PC-3 (cell line): ENCODE measurements around the gene ANXA6. TPM values are rescaled to one million over a fixed set of nuclear protein-coding genes. Genes with fewer than 3 reads are reported as not detected.

Experiments
- ATAC-seq: fragments of 200-7000 bp; cut with Tn5 transposase; 2 replicates; pipeline ENCODE4 v1.9.1; 2020; ENCODE audit warnings: mild to moderate bottlenecking, moderate library complexity
- BruUV-seq: library from RNA; stranded (reverse); fragments of 400-500 nt; replicated peaks from 2 replicates; lab custom pipeline; 2021; lab: Mats Ljungman, UMichigan
- CTCF ChIA-PET: fragments of 300-600 bp; sonication (Branson Sonifier 250); formaldehyde crosslinking; loops from one replicate; lab custom pipeline; 2022; ENCODE audit warnings: antibody characterized with exemption; lab: Charles Lee
- POLR2A ChIA-PET: fragments of 300-600 bp; sonication (Branson Sonifier 250); formaldehyde crosslinking; loops from one replicate; lab custom pipeline; 2022; ENCODE audit warnings: antibody characterized with exemption; ENCODE audit not compliant: unreplicated experiment; lab: Charles Lee
- DNase-seq: peaks from one replicate; pipeline ENCODE4 v3.0.0-alpha.2; 2015
- H2AFZ ChIP-seq: fragments of 300-600 bp; sonication (generic); 2 replicates; pipeline ENCODE4 v1.6.0; 2016; ENCODE audit warnings: antibody characterized with exemption, low read length
- H3F3A ChIP-seq: fragments of 300-600 bp; sonication (generic); one replicate; pipeline ENCODE4 v1.6.0; 2017; ENCODE audit warnings: antibody characterized with exemption, low read length, control low read depth, mild to moderate bottlenecking; ENCODE audit not compliant: unreplicated experiment
- H3K27ac ChIP-seq: fragments of 300-600 bp; sonication (generic); 2 replicates; pipeline ENCODE4 v1.5.1; 2016; ENCODE audit warnings: mild to moderate bottlenecking, low read length
- H3K27me3 ChIP-seq: fragments of 300-600 bp; sonication (generic); 2 replicates; pipeline ENCODE4 v1.6.1; 2016; ENCODE audit warnings: low read length, mixed read lengths
- H3K36me3 ChIP-seq: fragments of 300-600 bp; sonication (generic); 2 replicates; pipeline ENCODE4 v1.6.1; 2016; ENCODE audit warnings: low read depth, mixed run types, low read length, mixed read lengths
- H3K4me1 ChIP-seq: fragments of 300-600 bp; sonication (generic); 2 replicates; pipeline ENCODE4 v1.5.1; 2016; ENCODE audit warnings: low read length; ENCODE audit not compliant: insufficient read depth
- H3K4me2 ChIP-seq: fragments of 300-600 bp; sonication (generic); 2 replicates; pipeline ENCODE4 v1.6.0; 2016; ENCODE audit warnings: low read length
- H3K4me3 ChIP-seq: fragments of 300-600 bp; sonication (generic); 2 replicates; pipeline ENCODE4 v1.5.1; 2016; ENCODE audit warnings: mild to moderate bottlenecking, low read length, mixed read lengths
- H3K79me2 ChIP-seq: fragments of 300-600 bp; sonication (generic); 2 replicates; pipeline ENCODE4 v1.6.1; 2017; ENCODE audit warnings: low read length, mixed read lengths
- H3K9ac ChIP-seq: fragments of 300-600 bp; sonication (generic); 2 replicates; pipeline ENCODE4 v1.6.0; 2016; ENCODE audit warnings: mild to moderate bottlenecking, low read length
- H3K9me2 ChIP-seq: fragments of 300-600 bp; sonication (generic); replicated peaks from 2 replicates; pipeline ENCODE4 v1.6.1; 2016; ENCODE audit warnings: mixed run types, low read length, mixed read lengths
- H3K9me3 ChIP-seq: fragments of 300-600 bp; sonication (generic); 2 replicates; pipeline ENCODE4 v1.6.1; 2016; ENCODE audit warnings: low read length, mixed read lengths
- H4K20me1 ChIP-seq: fragments of 300-600 bp; sonication (generic); 2 replicates; pipeline ENCODE4 v1.6.1; 2016; ENCODE audit warnings: low read length, mixed read lengths
- CTCF ChIP-seq: fragments of 300-600 bp; sonication (generic); conservative IDR thresholded peaks from 2 replicates; pipeline ENCODE4 v1.5.1; 2017; ENCODE audit warnings: antibody characterized with exemption, low read depth, mild to moderate bottlenecking, low read length
- EZH2 ChIP-seq: fragments of 300-600 bp; sonication (generic); IDR thresholded peaks from one replicate; pipeline ENCODE4 v1.6.1; 2017; ENCODE audit warnings: antibody characterized with exemption, mild to moderate bottlenecking, low read length; ENCODE audit not compliant: unreplicated experiment
- EZH2phosphoT487 ChIP-seq: fragments of 300-600 bp; sonication (generic); IDR thresholded peaks from 2 replicates; pipeline ENCODE4 v1.6.1; 2018; ENCODE audit warnings: mild to moderate bottlenecking, antibody characterized with exemption, low read length, borderline replicate concordance
- intact Hi-C: fragments of 100-400 bp; cut with micrococcal nuclease; formaldehyde crosslinking; loops from 2 replicates; pipeline ENCODE4 v1.9.0; 2023
- total RNA-seq: library from RNA; depleted of rRNA; stranded (reverse); fragments of >200 nt; gene quantifications from 2 replicates; pipeline ENCODE4 v1.2.3, GENCODE V29; 2014

The ANXA6 gene
- total RNA-seq, 1 experiment from 2014 or later = 122 TPM

GRCh38 chr5:151191661-151192060 lies 34.1 kb upstream of the ANXA6 start:
- Histone ChIP-seq H2AFZ (no peak overlapping the region), H3K36me3 (peaks cover 10% of the 10 kb centered on the region; the same call in 1 of the 2 replicates), H4K20me1 (no peaks in the 10 kb centered on the region), H3K9me3 (peaks cover 9% of the 10 kb centered on the region; the same call in 1 of the 2 replicates), H3K9me2 (no peaks in the 10 kb centered on the region), H3F3A (no peaks in the 10 kb centered on the region), H3K27me3 (no peaks in the 10 kb centered on the region), H3K4me2 (no peak overlapping the region), H3K27ac (no peak overlapping the region), H3K4me1 (no peaks in the 10 kb centered on the region), H3K9ac (no peak overlapping the region), H3K4me3 (no peak overlapping the region), H3K79me2 (no peaks in the 10 kb centered on the region)
- BruUV-seq = no TSS peak
- ChIA-PET CTCF (no interaction called here), POLR2A (no interaction called here)
- 0 out of 2 replicates have a peak, but pooled peaks have one; percentile 27 for ATAC-seq
- TF ChIP-seq EZH2phosphoT487 (no peak), EZH2 (no peak)
- intact Hi-C loops = no loop called here
- DNase-seq = peak; percentile 41

- no peaks in the 10 kb centered on the region for H3K9me2 ChIP-seq
- TF ChIP-seq EZH2 = no peak
- TF ChIP-seq CTCF = no peak
- TF ChIP-seq EZH2phosphoT487 = no peak
- H3K4me2 ChIP-seq = no peak overlapping the region
- CTCF ChIA-PET = no interaction called here
- H3K4me3 ChIP-seq = no peak overlapping the region
- peaks cover 9% of the 10 kb centered on the region; the same call in 1 of the 2 replicates for H3K9me3 ChIP-seq
- ATAC-seq (no peak), DNase-seq (no peak)
- no peaks in the 10 kb centered on the region for H3F3A ChIP-seq
- H3K9ac ChIP-seq = no peak overlapping the region
- no peak overlapping the region for H3K27ac ChIP-seq
- peaks cover 10% of the 10 kb centered on the region; the same call in 1 of the 2 replicates for H3K36me3 ChIP-seq
- H4K20me1 ChIP-seq = no peaks in the 10 kb centered on the region
- H3K4me1 ChIP-seq = peaks cover 6% of the 10 kb centered on the region
- intact Hi-C loops = no loop called here
- POLR2A ChIA-PET = no interaction called here
- H3K79me2 ChIP-seq = no peaks in the 10 kb centered on the region
- no peak overlapping the region for H2AFZ ChIP-seq
- BruUV-seq = no TSS peak
- H3K27me3 ChIP-seq = no peaks in the 10 kb centered on the region
Measured at GRCh38 chr5:151189151-151189550, 31.6 kb upstream of the ANXA6 start.

- no peak overlapping the region for H3K4me3 ChIP-seq
- H3K9ac ChIP-seq = no peak overlapping the region
- no peaks in the 10 kb centered on the region for H3K79me2 ChIP-seq
- POLR2A ChIA-PET = no interaction called here
- no peaks in the 10 kb centered on the region for H4K20me1 ChIP-seq
- intact Hi-C loops = no loop called here
- TF ChIP-seq CTCF = no peak
- no peak for TF ChIP-seq EZH2
- TF ChIP-seq EZH2phosphoT487 = no peak
- no peak overlapping the region for H3K27ac ChIP-seq
- ATAC-seq (no peak), DNase-seq (no peak)
- peaks cover 6% of the 10 kb centered on the region; the same call in 1 of the 2 replicates for H3K36me3 ChIP-seq
- H3K27me3 ChIP-seq = no peaks in the 10 kb centered on the region
- H3K4me1 ChIP-seq = peaks cover 16% of the 10 kb centered on the region
- CTCF ChIA-PET = no interaction called here
- H2AFZ ChIP-seq = no peak overlapping the region
- no TSS peak for BruUV-seq
- H3K9me3 ChIP-seq = peaks cover 9% of the 10 kb centered on the region; the same call in 1 of the 2 replicates
- no peak overlapping the region for H3K4me2 ChIP-seq
- H3F3A ChIP-seq = no peaks in the 10 kb centered on the region
- H3K9me2 ChIP-seq = no peaks in the 10 kb centered on the region
Measured at GRCh38 chr5:151186538-151186937, 29.0 kb upstream of the ANXA6 start.
